ENCODE measurements around the gene MACROH2A2. TPM values are rescaled to one million over a fixed set of nuclear protein-coding genes. Genes with fewer than 3 reads are reported as not detected.

Gene MACROH2A2
- total RNA-seq, 1 donor from 2014 or later, result 25.5 TPM

DNA sequence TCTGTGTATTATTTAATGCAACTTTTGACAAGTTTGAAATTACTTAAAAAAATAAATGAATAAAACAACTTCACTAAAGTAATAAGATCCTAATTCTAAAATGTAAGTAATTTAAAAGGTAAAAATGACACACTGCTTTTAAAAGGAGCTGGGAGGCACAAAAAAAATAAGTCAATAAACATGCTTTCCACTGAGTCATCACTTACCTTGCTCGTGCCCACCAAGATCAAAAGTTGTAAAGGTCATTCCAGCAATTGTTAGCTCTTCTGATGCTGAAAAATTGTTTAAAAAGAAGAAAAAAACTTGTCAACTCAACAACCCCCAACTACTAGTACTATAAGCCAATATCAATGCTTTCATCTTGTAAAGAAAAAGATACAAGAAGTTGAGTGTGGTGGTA lies 108.2 kb downstream of the MACROH2A2 start:
- Mint-ChIP-seq H3K27me3 (ENCODE audit: low read depth, unreplicated experiment) (no peaks in the 10 kb centered on the region), H3K9me3 (ENCODE audit: unreplicated experiment) (no peaks in the 10 kb centered on the region), H3K27ac (ENCODE audit: unreplicated experiment) (no peak overlapping the region), H3K36me3 (ENCODE audit: low read depth, unreplicated experiment) (peaks cover 17% of the 10 kb centered on the region), H3K4me1 (ENCODE audit: low read depth, unreplicated experiment) (peaks cover 43% of the 10 kb centered on the region), H3K4me3 (ENCODE audit: unreplicated experiment) (no peak overlapping the region)
- no peak overlapping the region for H2AFZ ChIP-seq (ENCODE audit: low read depth, low read length)
- FAIRE-seq (no peak), DNase-seq (ENCODE audit: low read depth) (no peak)
- no peak overlapping the region for H3K27ac ChIP-seq (ENCODE audit: low read depth, low read length)
- H3K4me2 ChIP-seq (ENCODE audit: low read length), result no peak overlapping the region
- TF ChIP-seq, protein P1, sequence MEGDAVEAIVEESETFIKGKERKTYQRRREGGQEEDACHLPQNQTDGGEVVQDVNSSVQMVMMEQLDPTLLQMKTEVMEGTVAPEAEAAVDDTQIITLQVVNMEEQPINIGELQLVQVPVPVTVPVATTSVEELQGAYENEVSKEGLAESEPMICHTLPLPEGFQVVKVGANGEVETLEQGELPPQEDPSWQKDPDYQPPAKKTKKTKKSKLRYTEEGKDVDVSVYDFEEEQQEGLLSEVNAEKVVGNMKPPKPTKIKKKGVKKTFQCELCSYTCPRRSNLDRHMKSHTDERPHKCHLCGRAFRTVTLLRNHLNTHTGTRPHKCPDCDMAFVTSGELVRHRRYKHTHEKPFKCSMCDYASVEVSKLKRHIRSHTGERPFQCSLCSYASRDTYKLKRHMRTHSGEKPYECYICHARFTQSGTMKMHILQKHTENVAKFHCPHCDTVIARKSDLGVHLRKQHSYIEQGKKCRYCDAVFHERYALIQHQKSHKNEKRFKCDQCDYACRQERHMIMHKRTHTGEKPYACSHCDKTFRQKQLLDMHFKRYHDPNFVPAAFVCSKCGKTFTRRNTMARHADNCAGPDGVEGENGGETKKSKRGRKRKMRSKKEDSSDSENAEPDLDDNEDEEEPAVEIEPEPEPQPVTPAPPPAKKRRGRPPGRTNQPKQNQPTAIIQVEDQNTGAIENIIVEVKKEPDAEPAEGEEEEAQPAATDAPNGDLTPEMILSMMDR (IDR thresholded peaks at IDR 0.05; ENCODE audit: insufficient read depth, low read depth, low read length), result no peak
- TF ChIP-seq EZH2 (IDR thresholded peaks at IDR 0.05; ENCODE audit: insufficient read depth, low read length), result no peak
- H3K4me1 ChIP-seq (ENCODE audit: insufficient read depth, low read length), result peaks cover 4% of the 10 kb centered on the region
- H3K79me2 ChIP-seq (ENCODE audit: insufficient read depth, low read length), result peaks cover 94% of the 10 kb centered on the region
- H3K36me3 ChIP-seq (ENCODE audit: insufficient read depth, low read length), result peaks cover 60% of the 10 kb centered on the region
- peaks cover 92% of the 10 kb centered on the region for H4K20me1 ChIP-seq (ENCODE audit: insufficient read depth, low read length)
- H3K4me3 ChIP-seq (ENCODE audit: insufficient read depth, low read depth, low read length), result no peak overlapping the region
- no peaks in the 10 kb centered on the region for H3K27me3 ChIP-seq (ENCODE audit: insufficient read depth, low read length)
- no peaks in the 10 kb centered on the region for H3K9me3 ChIP-seq (ENCODE audit: insufficient read depth, low read depth, low read length)
- no peak overlapping the region for H3K9ac ChIP-seq (ENCODE audit: low read length)

Other genes with a start within 250 kb of the MACROH2A2 start
- gene AIFM2, start 80.0 kb downstream of the MACROH2A2 start, total RNA-seq, result 7.1 and 7.5 TPM in 2 replicates
- gene TYSND1, start 93.9 kb downstream of the MACROH2A2 start, total RNA-seq, result 8.7 and 8.9 TPM in 2 replicates
- gene SAR1A, start 117.7 kb downstream of the MACROH2A2 start, total RNA-seq, result 228 and 239 TPM in 2 replicates
- gene PPA1, start 180.6 kb downstream of the MACROH2A2 start, total RNA-seq, result 95.3 and 108 TPM in 2 replicates
- gene NPFFR1, start 231.2 kb downstream of the MACROH2A2 start, total RNA-seq, result not detected in 2 replicates

All from astrocyte (in vitro differentiated cells and primary cell).